Measurements from ENCODE around the gene SELP.

GRCh38 chr1:169631249-169631648, 1.3 kb upstream of the SELP start:
- TF ChIP-seq, protein P1, sequence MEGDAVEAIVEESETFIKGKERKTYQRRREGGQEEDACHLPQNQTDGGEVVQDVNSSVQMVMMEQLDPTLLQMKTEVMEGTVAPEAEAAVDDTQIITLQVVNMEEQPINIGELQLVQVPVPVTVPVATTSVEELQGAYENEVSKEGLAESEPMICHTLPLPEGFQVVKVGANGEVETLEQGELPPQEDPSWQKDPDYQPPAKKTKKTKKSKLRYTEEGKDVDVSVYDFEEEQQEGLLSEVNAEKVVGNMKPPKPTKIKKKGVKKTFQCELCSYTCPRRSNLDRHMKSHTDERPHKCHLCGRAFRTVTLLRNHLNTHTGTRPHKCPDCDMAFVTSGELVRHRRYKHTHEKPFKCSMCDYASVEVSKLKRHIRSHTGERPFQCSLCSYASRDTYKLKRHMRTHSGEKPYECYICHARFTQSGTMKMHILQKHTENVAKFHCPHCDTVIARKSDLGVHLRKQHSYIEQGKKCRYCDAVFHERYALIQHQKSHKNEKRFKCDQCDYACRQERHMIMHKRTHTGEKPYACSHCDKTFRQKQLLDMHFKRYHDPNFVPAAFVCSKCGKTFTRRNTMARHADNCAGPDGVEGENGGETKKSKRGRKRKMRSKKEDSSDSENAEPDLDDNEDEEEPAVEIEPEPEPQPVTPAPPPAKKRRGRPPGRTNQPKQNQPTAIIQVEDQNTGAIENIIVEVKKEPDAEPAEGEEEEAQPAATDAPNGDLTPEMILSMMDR (IDR thresholded peaks at IDR 0.05; ENCODE audit: insufficient read depth, low read depth, low read length): no peak
- no peak for TF ChIP-seq EZH2 (IDR thresholded peaks at IDR 0.05; ENCODE audit: insufficient read depth, low read length)

Data from astrocyte (in vitro differentiated cells and primary cell).